ENCODE measurements around the gene COG1.

COG1 gene

GRCh38 chr17:73230088-73230487 lies 37.2 kb downstream of the COG1 start:
- no peak for DNase-seq

GRCh38 chr17:73231395-73231794 lies 38.5 kb downstream of the COG1 start:
- peak in 1 of 3 experiments; percentile 64 for DNase-seq

GRCh38 chr17:73231841-73232586 lies 39.2 kb downstream of the COG1 start:
- peak; percentile 93 to 98 (median 96) for DNase-seq

- DNase-seq = peak in 2 of 3 experiments; percentile 75 to 78
These were observed 39.9 kb downstream of the COG1 start for GRCh38 chr17:73232587-73233373.

- DNase-seq = no peak
These were observed 41.9 kb downstream of the COG1 start for GRCh38 chr17:73234736-73235135.

- DNase-seq = no peak
These were observed 44.9 kb downstream of the COG1 start for GRCh38 chr17:73237714-73238113.

GRCh38 chr17:73240561-73240960 lies 47.7 kb downstream of the COG1 start:
- DNase-seq = no peak

GRCh38 chr17:73247726-73248125 lies 54.9 kb downstream of the COG1 start:
- no peak for DNase-seq

- no peak for DNase-seq
These were observed 55.7 kb downstream of the COG1 start for GRCh38 chr17:73248532-73248931.

- DNase-seq = peak; percentile 13 to 70 (median 26)
These were observed 56.8 kb downstream of the COG1 start for GRCh38 chr17:73249700-73250099.

- DNase-seq = no peak
These were observed 58.2 kb downstream of the COG1 start for GRCh38 chr17:73250851-73251640.

- DNase-seq = no peak
These were observed 59.0 kb downstream of the COG1 start for GRCh38 chr17:73251871-73252270.

- DNase-seq = peak; percentile 43 to 74 (median 45)
These were observed 62.9 kb downstream of the COG1 start for GRCh38 chr17:73255671-73256181.

GRCh38 chr17:73256220-73256619 lies 63.4 kb downstream of the COG1 start:
- no peak for DNase-seq

- no peak for DNase-seq
These were observed 64.7 kb downstream of the COG1 start for GRCh38 chr17:73257516-73257915.

Measured in NCI-H1417 (cell line).